Hippocampal formation (tissue), 2 donors: ENCODE data around the gene LAMA3.

Experiments used
- DNase-seq, 2 donors: peaks; one replicate each; lab custom pipeline; 2025; lab: John Stamatoyannopoulos, UW

The LAMA3 gene

GRCh38 chr18:23910032-23910431 is 220.8 kb downstream of the LAMA3 start:
- no peak for DNase-seq

- DNase-seq = no peak
Measured at GRCh38 chr18:23912356-23912755, 223.1 kb downstream of the LAMA3 start.

- no peak for DNase-seq
Measured at GRCh38 chr18:23916338-23916737, 227.1 kb downstream of the LAMA3 start.

DNA sequence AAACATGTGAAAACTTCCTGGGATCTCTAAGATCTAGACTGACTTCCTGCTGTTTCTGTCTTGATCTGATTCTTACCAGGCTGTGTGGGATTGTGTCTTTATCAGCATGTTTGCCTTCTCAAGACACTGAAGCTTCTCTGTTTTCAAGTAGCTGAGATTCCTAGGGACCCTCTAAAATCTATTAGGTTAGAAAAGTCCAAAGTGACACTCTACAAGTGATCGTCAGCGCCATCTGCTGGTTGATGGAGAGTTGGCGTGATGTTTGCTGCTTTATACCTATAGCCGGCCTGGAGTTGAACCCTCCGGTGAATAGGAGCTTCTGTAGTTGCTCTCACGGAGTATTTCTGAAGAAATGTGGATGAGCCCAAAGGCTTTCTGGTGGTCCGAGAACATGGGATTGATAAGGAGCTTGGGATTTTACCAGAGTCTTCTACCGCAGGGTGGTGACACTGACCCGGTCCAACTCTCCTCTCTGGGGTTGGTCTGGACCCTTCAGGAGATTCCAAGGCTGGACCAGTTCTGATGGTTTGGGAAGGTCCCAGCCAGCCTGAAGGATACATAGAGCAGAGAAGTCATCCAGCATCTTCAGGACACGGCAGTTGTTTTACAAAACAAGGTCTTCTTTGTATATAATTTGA is 229.3 kb downstream of the LAMA3 start:
- peak; percentile 22 to 52 for DNase-seq

GRCh38 chr18:23920054-23920453 is 230.8 kb downstream of the LAMA3 start:
- DNase-seq = no peak

- no peak for DNase-seq
Measured at GRCh38 chr18:23921716-23922285, 232.5 kb downstream of the LAMA3 start.

DNA sequence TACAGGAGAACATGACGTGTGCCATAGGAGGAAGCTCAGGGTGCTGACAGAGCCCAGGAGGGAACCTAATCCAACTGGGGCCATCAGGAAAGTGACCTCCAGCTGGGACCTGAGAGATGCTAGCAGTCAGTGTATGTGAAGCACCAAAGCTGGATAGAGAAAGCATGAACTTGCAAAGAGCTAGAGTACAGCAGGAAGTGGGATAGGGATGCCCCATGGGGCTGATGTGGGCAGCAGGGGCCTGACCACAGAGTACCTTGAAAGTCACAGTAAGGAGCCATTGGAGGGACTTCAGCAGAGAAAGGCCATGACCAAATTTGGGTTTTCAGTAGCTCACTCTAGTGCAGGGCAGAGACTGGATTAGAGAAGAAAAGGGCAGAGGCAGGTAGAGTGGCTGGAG is 233.7 kb downstream of the LAMA3 start:
- DNase-seq = no peak

- DNase-seq = no peak
Measured at GRCh38 chr18:23924813-23925212, 235.6 kb downstream of the LAMA3 start.

DNA sequence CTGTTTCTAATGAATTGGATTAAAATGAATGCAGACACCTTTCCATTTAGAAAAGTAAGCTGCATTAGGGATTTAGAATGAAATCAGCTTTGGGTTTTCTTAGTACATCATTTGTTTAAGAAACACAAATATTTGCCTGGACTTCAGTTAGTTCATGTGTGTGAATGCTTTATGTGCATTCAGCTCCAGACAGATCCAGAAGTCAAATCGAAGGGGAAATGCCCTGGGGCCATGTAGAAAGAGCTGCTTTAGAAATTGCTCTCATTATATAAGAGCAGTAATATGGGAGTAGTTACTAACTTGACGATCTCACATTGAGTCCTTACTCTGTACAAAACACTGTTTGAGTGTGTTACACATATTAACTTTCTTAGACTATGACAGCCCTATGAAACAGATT is 237.3 kb downstream of the LAMA3 start:
- no peak for DNase-seq

- DNase-seq = no peak
Measured at GRCh38 chr18:23927821-23928746, 238.8 kb downstream of the LAMA3 start.

- no peak for DNase-seq
Measured at GRCh38 chr18:23929362-23929930, 240.2 kb downstream of the LAMA3 start.

- DNase-seq = no peak
Measured at GRCh38 chr18:23930002-23930401, 240.7 kb downstream of the LAMA3 start.

- no peak for DNase-seq
Measured at GRCh38 chr18:23932385-23933067, 243.3 kb downstream of the LAMA3 start.

DNA sequence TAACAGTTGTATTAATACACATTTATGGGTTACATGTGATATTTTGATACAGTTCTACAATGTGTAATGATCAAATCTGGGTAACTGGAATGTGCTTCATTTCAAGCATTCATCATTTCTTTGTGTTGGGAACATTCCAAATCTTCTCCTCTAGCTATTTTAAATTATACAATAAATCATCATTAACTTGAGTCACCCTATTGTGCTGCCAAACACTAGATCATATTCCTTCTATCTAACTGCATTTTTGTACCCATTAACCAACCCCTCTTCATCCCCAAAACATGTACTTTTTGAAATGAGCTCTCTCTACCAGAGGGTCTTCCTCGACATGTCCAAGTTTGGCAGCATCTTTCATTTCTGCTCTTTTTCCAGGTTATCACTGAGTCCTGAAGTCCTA is 244.2 kb downstream of the LAMA3 start:
- no peak for DNase-seq

DNA sequence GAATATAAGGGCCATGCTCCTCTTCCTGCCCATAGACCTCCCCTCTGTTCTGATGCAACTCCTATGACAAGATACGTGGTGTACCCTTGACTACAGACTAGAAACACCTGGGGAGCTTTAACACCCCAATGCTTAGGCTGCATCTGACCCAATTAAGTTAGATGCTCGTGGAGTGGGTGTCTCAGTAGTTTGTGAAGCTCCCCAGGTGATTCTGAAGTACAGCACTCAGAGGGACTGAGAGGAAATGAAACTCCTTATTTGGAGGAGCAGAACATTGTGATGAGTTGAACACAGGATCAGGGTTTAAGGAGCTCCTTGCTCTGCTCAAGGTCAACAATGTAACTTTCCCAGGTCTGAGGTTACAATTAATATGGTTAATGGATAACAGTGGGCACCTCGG is 245.0 kb downstream of the LAMA3 start:
- no peak for DNase-seq

DNA sequence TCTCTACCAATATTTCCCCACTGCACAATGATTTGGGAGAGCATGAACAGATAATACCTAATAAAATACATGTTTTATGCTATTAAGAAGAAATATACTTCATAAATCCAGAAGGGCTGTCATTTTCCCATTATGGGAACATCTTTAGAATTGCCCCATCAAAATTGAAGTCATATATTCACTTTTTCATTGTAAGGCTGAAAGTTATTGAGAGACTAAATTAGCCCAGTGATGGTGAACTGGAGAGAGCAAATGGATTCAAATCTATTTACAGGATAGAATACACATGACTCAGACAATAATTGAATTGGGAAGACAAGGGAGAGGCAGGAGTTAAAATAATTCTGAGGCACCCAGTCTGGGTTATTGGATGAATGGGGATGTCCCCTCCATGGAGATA is 245.6 kb downstream of the LAMA3 start:
- no peak for DNase-seq

DNA sequence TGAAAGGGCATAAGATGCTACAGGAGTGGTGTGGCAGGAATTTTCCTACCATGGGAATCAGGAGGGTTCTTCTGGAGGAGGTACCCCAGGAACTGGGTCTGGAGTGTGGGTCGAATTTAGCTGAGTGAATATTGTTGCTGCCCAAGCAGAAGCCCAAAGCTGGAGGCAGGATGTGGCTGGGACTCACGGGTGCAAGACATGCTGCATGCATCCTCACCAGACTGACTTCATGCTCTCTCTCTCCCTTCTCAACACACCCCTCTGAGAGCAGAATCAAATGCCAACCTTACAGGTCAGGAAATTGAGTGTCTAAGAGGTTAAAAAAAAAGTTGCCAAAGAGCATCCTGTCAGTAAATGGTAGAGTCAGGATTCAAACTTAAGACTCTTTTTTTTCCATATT is 246.6 kb downstream of the LAMA3 start:
- no peak for DNase-seq

GRCh38 chr18:23936381-23936958 is 247.2 kb downstream of the LAMA3 start:
- no peak for DNase-seq

GRCh38 chr18:23938043-23938756 is 248.9 kb downstream of the LAMA3 start:
- DNase-seq = no peak

- no peak for DNase-seq
Measured at GRCh38 chr18:23938901-23939341, 249.7 kb downstream of the LAMA3 start.

- DNase-seq = no peak
Measured at GRCh38 chr18:23939366-23939765, 250.1 kb downstream of the LAMA3 start.
